Measurements from ENCODE around the gene ARID4B.
"Not testable (repeated sequence)": the region's sequence is repeated elsewhere in the genome, so short reads cannot be mapped to it uniquely, and the experiment has no call there.

Gene ARID4B

GRCh38 chr1:235328271-235329138, 526 bp upstream of the ARID4B start, which contains the start of gene GGPS1:
TSS of gene GGPS1 (plus strand) at chr1:235328570. CDS start at chr1:235335265, 6,695 bp downstream.
- DNase-seq = peak; percentile 99

- no peak for DNase-seq
These were observed 1.0 kb downstream of the ARID4B start for GRCh38 chr1:235326719-235327558.

DNA sequence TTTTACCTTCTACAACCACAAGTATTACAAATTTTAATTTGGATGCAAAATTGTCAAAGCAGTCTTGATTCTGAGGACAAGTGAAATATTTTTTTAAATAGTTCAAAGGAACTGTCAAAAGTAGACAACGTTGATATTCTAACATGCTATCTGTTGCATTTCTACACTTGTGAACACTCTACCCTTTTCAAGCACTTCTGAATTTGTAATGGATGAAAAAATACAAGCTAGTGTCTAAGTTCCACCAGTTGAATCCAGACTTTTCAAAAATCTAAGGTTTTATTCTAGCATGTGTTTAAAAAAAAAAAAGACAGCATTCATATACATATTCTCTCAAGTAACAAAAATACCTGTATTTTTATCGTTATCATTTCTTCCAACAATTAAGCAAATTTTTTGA, 2.1 kb downstream of the ARID4B start:
- no peak for DNase-seq

DNA sequence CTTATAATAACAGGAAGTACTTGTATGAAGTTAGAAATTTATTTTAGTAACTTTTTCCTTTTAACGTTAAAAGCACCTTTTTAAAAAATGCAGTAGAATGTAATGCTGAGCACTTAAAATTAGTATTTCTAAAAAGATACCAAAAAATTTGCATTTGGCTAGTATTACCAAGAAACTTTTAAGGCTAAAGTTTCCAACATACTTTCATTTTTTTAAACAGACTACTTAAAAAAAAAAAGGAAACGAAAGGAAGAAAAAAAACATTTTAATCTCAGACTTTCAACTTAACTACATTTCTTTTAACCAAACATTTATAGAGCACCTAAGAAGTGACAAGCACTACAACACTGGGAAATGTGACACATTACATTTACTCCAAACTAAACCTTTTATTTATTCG, 2.8 kb downstream of the ARID4B start:
- no peak for DNase-seq

DNA sequence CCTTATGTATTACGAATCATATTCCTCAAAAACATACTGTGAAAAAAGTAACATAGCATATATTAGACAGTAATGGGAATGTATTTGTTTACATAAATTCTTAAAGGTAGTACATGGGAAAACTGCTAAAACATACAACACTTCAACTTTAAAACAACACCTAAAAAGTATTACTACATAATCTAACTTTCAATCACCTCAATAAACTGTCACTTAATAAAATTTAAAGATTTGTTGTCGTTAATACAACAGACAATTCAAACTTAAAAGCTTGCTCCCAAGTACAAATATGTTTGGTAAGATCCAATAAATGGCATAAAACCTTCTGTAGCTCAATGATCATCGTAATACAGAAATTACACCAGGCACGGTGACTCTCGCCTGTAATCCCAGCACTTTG, 3.7 kb downstream of the ARID4B start:
- no peak for DNase-seq

DNA sequence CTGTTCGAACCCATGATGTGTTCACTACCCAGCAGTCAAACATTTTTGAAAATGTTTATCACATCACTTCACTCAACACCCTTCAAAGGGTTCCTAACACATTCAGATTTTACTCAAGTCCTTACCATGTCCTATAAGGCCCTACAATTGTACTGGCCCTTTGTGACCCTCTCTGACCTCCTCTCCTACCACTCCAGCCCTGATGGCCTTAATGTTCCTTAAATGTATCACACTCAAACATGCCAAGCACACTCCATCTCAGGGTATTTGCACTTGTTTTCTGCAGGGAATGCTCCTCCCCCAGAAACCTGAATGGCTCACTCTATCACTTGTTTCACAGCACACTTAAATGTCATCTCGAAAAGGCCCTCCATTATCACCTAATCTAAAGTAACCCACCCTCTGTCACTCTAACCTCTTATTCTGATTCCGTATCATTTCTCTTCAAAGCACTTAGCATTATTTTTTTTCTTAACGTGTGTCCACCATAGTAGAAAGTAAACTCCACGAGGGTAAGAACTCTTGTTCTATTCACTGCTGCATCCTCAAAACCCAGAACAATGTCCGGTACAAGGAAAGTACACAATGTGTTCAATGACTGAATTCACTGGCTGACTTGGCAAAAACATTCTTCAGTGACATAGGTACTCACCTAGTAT, 7.3 kb downstream of the ARID4B start:
- no peak for DNase-seq

GRCh38 chr1:235319255-235319654, 8.7 kb downstream of the ARID4B start:
- no peak for DNase-seq

GRCh38 chr1:235317168-235317567, 10.8 kb downstream of the ARID4B start:
- no peak for DNase-seq

- DNase-seq = no peak
These were observed 12.2 kb downstream of the ARID4B start for GRCh38 chr1:235315735-235316134.

DNA sequence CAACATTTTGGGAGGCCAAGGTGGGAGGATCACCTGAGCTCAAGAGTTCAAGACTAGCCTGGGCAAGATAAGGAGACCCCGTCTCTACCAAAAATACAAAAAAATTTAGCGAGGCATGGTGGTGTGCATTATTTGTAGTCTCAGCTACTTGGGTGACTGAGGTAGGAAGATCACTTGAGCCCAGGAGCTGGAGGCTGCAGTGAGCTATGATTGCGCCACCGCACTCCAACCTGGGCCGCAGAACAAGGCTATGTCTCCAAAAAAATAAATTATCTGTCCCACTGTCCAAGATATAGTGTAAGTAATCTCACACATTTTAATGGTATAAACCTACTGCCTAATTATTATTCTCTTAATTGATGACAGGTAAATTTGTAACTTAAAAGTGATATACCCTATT, 12.8 kb downstream of the ARID4B start:
- no peak for DNase-seq

DNA sequence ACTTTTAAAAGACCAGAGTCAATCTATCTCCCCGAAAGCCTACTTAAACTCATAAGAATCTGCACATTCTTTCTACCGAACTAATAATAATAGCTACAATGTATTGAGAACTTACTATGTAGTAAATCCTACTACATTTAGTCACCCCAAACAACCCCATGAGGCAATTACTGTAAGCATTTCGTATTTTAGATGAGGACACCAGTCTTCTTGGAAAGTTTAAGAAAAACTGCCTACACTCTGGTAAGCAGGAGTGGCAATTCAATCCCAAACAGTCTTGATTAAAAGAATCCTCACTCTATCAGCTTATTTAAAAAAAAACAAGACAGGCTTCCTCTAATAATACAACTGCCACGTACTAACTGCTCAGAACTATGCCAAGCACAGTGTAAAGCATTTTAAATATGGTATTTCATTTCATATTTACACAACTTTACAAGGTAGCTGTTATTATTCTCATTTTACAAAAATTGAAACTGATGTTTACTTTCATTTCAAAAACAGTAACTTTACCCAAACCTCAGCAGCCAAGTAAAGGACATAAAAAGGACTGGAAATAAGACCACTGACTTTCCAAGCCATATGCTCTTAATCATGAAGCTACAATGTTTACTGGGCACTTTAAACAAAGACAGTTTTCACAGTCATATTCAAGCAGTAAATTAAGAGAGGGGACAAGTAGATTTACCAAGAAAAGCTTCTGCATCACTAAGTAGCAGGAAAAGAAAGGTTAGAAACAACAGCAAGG, 13.9 kb downstream of the ARID4B start:
- no peak for DNase-seq

GRCh38 chr1:235313262-235313661, 14.7 kb downstream of the ARID4B start:
- DNase-seq = no peak

DNA sequence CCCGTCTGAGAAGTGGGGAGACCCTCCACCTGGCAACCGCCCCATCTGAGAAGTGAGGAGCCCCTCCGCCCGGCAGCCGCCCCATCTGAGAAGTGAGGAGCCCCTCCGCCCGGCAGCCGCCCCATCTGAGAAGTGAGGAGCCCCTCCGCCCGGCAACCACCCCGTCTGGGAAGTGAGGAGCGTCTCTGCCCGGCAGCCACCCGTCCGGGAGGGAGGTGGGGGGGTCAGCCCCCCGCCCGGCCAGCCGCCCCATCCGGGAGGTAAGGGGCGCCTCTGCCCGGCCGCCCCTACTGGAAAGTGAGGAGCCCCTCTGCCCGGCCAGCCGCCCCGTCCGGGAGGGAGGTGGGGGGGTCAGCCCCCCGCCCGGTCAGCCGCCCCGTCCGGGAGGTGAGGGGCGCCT, 18.8 kb downstream of the ARID4B start:
- not testable (repeated sequence) for DNase-seq

DNA sequence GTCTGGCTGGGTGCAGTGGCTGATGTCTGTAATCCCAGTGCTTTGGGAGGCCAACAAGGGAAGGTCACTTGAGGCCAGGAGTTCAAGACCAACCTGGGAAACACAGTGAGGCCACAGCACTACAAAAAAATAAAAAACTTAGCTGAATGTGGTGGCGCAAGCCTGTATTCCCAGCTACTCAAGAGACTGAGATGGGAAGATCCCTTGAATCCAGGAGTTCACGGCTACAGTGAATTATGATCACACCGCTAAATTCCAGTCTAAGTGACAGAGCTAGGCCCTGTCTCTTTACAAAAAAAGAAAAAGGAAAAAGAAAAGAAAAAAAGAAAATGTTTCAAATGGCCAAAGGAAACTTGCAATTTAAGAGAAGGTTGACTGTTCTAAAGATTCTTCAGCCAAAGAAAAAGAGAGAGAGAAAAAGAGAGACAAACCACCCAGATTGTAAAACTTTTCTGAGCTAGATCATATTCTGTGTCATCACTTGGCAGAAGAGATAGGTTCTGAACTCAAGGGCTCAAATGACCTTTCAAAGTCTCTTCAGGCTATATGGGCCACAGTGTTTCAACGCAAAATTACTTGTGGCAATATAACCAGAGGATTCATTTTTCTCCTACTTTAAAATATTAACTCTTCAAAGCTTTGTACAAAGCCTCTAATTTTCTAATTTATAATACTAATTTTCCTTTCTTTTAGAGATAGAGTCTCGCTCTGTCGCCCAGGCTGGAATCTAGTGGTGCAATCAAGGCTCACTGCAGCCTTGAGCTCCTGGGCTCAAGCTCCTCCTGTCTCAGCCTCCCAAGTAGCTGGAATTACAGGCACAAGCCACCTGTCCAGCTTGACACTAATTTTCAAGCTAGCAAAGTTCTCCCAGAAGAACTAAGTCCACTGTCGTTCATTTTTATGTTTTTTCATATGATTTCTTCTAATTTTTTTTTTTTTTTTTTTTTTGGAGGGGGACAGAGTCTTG, 20.5 kb downstream of the ARID4B start:
- DNase-seq = no peak

DNA sequence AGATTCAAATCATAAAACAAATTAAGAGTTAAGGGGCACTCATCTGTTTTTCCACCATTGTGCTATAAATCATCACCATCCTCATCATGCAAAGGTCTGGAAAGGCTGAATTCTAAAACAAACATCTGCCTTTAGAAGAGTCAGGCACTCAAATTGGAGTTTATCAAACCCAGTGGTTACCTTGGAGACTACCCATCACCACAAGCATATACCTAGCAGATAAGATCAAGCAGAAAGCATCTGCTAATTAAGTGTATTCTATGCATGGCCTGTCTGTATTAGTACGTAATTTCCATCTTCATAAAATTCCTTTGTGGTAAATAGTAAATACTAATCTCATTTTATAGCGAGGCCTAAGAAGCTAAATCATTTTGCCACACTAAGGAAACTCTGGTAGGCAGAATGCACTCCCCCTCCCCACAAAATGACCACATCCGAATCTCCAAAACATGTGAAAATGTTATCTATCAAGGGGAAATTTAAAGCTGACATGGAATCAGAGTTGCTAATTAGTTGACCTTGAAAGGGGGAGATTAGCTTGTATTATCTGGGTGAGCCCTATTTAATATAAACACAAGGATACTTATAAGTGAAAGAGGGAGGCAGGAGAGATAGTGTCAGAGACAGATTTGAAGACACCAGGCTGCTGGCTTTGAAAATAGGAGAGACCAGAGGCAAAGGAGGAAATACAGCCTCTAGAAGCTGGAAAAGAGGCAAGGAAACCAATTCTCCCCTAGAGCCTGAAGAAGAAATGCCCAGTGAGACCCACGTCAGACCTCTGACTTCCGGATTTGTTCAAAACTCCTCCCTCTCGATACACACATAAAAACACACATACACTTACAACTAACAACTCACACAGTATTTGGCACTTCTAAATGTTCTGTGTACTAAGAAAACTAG, 23.2 kb downstream of the ARID4B start:
- DNase-seq = no peak

GRCh38 chr1:235302143-235302542, 25.8 kb downstream of the ARID4B start:
- no peak for DNase-seq

DNA sequence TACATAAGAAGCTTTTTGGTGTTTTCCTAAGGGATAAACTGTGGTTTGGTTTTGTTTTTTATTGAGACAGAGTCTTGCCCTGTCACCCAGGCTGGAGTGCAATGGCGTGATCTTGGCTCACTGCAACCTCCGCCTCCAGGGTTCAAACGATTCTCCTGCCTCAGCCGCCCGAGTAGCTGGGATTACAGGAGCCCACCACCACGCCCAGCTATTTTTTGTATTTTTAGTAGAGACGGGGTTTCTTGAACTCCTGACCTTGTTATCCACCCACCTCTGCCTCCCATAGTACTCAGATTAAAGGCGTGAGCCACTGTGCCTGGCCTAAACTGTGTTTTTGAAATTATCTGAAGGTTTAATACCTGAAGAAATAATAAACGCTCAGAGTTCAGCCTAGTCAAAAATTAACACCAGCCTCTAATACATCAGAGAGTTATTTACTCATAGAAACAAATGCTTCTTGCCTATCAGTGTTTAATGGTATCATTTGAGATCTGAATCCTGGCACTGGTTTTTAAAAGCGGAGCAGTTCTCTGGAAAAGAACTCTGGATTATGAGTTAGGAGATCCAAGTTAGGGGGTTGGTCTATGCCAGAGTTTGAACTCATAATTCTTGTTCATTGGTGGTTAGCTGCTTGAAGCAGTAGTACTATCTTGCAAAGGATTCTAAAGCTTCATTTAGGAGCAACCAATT, 28.7 kb downstream of the ARID4B start:
- DNase-seq = no peak

DNA sequence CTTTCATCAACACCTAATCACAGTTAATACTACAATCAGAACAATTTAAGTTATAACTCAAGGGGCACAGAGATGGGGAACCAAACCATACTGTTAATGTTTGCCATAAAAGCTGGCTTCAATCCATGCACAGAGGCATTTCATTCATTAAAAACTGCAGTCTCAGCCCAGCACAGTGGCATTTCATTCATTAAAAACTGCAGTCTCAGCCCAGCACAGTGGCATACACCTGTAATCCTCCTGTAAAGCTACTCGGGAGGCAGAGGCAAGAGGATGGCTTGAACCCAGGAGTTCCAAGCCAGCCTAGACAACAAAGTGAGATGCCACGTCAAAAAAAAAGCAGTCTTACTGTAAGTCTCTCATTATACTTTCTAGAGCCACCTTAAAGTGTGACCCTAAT, 29.2 kb downstream of the ARID4B start:
- DNase-seq = no peak

DNA sequence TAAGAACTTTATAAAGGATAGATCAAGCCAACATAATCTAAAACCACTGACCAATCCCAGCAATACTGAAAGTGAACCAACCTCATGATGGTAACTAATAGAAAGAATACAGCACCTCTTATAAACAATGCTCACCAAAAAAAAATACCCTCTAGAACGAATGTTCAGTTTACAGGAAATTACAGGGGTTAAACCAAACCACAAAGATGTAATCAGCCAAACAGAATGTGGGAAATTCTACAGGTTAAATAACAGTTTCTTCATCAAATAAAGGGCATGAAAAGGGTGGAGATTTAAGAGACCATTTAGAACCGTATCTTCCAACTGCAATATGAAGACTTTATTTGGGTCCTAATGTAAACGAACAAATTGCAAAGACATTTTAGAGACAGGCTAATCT, 30.4 kb downstream of the ARID4B start:
- DNase-seq = no peak

DNA sequence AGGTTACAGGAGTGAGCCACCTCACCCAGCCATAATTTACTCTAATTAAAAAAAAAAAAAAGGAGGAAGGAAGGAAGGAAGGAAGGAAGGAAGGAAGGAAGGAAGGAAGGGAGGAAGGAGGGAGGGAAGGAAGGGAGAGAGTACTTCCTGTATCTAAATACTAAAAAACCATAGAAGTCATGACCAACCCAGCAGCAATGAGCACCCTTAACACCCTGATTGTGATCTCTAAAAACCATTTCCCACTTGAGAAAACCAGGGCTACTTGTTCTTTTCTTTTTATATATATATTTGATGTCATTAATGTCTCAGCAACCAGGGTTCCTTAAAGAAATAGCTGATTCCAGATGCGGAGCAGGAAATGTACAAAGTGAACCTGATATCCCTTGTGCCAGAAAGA, 31.2 kb downstream of the ARID4B start:
- DNase-seq = no peak
